GM12864 (cell line): Measurements from ENCODE around the gene CACNA1C.
A peak's percentile ranks its signal among the peaks of the same experiment; 100 is the strongest.

Source experiments
- DNase-seq: peaks from one replicate; pipeline ENCODE4 v3.0.0-alpha.2; 2011; ENCODE audit warnings: low read depth
- H3K4me3 ChIP-seq: 2 replicates; pipeline ENCODE4 v1.5.1; 2011; ENCODE audit warnings: mild to moderate bottlenecking, low read depth, low read length, control low read depth
- CTCF ChIP-seq: IDR thresholded peaks from 2 replicates; pipeline ENCODE4 v1.5.1; 2011; ENCODE audit warnings: low read depth, mild to moderate bottlenecking, moderate library complexity, low read length, control low read depth, inconsistent platforms; ENCODE audit errors: missing control alignments

The CACNA1C gene

GRCh38 chr12:2052826-2053678, at the start of gene CACNA1C:
Gene CACNA1C, plus strand, starts transcription at chr12:2052987. Its CDS starts 576 bp downstream, at chr12:2053563.
- H3K4me3 ChIP-seq, result no peak within 1 kb of the TSS; the same call in 1 of the 2 replicates
- no peak for DNase-seq
- no peak for TF ChIP-seq CTCF

- peak overlapping the region; percentile 86 for H3K4me3 ChIP-seq
- TF ChIP-seq CTCF, result no peak
- peak; percentile 3 for DNase-seq
These were observed 49.1 kb upstream of the CACNA1C start for GRCh38 chr12:2003676-2004112.

GRCh38 chr12:2004113-2004929, 48.5 kb upstream of the CACNA1C start, which contains the start of gene DCP1B:
Gene DCP1B, minus strand, starts transcription at chr12:2004457. Its CDS starts 26 bp downstream, at chr12:2004431.
- no peak for TF ChIP-seq CTCF

GRCh38 chr12:2008677-2009076, 44.1 kb upstream of the CACNA1C start:
- DNase-seq, result no peak
- no peak overlapping the region for H3K4me3 ChIP-seq
- no peak for TF ChIP-seq CTCF

More at GRCh38 chr12:2004113-2004929, 48.5 kb upstream of the CACNA1C start, which contains the start of gene DCP1B:
- H3K4me3 ChIP-seq, result peak within 1 kb of the TSS; percentile 86
- DNase-seq, result peak; percentile 89

- no peak overlapping the region for H3K4me3 ChIP-seq
- no peak for TF ChIP-seq CTCF
- DNase-seq, result no peak
These were observed 43.2 kb upstream of the CACNA1C start for GRCh38 chr12:2009623-2010022.

GRCh38 chr12:2011643-2012607, 40.9 kb upstream of the CACNA1C start:
- H3K4me3 ChIP-seq, result no peak overlapping the region
- no peak for TF ChIP-seq CTCF
- no peak for DNase-seq
